GM21717 (cell line): ENCODE results near the gene LIN7B.

Source experiments
- ATAC-seq: cut with Tn5 transposase; IDR thresholded peaks from one replicate; pipeline ENCODE4 v1.9.1; 2021; ENCODE audit warnings: mild to moderate bottlenecking, moderate library complexity; ENCODE audit not compliant: unreplicated experiment

Gene LIN7B

DNA sequence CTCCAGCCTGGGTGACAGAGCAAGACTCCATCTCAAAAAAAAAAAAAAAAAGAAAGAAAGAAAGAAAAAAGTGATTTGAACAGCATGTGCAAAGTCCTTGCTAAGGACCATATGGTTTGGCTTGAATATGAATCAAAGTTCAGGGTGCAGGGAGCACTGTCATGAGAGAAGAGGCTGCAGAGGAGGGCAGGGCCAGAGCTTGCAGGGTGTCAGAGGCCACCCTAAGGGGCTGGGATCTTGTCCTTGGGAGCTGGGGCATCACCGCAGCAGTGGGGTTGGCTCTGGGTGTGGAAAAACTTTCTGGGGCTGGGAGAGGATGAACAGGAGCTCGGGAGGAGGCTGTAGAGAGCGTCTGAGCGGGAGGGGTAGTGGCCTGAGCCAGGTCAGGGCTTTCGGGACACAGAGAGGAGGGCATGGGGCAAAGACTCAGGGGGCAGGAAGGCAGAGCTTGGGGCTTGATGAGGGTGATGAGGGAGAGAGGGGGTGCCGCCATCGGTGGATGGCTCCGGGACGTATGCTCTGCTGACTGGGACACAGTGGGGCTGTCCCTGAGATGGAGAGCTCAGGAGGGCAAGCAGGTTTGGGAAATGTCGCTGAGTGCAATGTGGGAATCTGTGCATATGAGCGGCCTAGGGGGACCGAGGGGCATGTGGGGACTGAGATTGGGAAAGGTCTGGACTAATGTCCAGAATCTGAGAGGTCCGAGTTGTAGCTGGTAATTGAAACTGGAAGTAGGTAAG lies 46.5 kb downstream of the LIN7B start:
- no peak for ATAC-seq

- ATAC-seq, result no peak
Measured at GRCh38 chr19:49161987-49162386, 47.8 kb downstream of the LIN7B start.

- ATAC-seq, result no peak
Measured at GRCh38 chr19:49165111-49165750, 51.1 kb downstream of the LIN7B start.

DNA sequence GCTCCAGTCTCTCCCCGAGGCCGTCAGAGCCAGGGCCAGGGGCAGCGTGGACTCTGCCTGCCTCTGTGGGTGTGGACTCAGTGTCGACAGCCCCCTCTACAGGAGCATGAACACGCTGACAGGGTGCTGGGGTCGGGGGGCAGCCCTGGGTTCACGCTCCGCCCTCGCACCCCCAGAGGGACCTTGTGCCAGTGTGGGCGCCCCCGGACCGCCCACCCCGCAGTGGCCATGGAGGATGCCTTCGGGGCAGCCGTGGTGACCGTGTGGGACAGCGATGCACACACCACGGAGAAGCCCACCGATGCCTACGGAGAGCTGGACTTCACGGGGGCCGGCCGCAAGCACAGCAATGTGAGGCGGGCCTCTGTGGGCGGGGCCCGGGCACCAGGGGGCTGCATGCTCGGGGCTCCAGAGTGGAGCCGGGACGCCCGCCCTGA lies 51.7 kb downstream of the LIN7B start:
- no peak for ATAC-seq

DNA sequence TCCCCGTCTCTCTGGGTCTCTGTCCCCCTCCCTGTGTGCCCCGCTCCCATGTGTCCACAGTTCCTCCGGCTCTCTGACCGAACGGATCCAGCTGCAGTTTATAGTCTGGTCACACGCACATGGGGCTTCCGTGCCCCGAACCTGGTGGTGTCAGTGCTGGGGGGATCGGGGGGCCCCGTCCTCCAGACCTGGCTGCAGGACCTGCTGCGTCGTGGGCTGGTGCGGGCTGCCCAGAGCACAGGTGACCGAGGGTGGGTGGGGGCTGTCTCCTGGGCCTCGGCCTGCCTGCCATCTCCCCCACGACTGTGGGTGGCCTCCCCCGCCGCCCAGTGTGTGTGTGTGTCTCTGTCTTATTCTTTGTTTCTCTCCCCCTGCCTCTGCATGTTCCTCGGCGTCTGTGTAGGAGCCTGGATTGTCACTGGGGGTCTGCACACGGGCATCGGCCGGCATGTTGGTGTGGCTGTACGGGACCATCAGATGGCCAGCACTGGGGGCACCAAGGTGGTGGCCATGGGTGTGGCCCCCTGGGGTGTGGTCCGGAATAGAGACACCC lies 53.8 kb downstream of the LIN7B start:
- ATAC-seq, result no peak
